NCI-H526 treated with DMSO at 0.1 percent for 48 hours (cell line): Measurements from ENCODE around the gene ZNF646.

Experiments used
- DNase-seq: peaks from one replicate; lab custom pipeline; 2025; lab: John Stamatoyannopoulos, UW

The ZNF646 gene

DNA sequence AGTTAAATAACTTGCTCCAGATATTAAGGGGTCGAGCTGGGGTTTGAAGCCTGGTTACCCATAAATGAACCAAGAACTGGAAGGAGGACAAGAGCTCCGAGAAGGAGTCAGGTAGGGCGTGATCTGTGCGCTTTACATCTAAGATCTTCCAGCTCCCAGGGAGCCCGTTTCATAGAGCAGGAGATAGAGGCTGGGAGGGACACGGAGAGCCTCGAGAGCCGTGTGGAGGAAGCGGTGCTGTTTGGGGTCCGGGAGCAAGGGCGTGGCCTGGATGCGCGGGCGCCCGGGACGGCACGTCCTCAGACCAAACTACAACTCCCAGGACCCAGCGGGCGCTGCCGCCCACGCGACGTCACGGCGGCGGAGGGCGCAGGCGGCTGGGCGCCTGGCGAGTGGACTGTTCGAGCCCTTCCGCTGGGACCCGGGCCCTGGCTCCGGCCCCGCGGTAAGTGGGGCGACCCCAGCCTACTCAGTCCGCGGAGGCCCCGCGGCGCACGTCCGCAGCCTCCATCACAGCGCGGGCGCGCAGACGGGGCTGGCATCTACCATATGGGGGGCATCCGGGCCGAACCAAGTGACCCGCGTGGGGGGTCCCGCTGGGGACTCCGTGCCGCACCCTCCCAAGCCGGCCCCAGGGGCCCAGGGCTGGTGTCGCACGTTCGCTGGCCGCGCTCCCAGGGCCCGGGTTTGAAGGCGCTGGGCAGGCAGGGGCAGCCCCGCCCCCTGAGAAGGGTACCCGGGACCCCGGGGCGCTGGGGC, 34.0 kb downstream of the ZNF646 start, which contains the start of gene BCKDK:
Gene BCKDK (plus strand): TSS at position 352 of the 759 bp plus-strand sequence. CDS start 838 bp downstream, outside the sequence.
- DNase-seq, result peak; percentile 53

DNA sequence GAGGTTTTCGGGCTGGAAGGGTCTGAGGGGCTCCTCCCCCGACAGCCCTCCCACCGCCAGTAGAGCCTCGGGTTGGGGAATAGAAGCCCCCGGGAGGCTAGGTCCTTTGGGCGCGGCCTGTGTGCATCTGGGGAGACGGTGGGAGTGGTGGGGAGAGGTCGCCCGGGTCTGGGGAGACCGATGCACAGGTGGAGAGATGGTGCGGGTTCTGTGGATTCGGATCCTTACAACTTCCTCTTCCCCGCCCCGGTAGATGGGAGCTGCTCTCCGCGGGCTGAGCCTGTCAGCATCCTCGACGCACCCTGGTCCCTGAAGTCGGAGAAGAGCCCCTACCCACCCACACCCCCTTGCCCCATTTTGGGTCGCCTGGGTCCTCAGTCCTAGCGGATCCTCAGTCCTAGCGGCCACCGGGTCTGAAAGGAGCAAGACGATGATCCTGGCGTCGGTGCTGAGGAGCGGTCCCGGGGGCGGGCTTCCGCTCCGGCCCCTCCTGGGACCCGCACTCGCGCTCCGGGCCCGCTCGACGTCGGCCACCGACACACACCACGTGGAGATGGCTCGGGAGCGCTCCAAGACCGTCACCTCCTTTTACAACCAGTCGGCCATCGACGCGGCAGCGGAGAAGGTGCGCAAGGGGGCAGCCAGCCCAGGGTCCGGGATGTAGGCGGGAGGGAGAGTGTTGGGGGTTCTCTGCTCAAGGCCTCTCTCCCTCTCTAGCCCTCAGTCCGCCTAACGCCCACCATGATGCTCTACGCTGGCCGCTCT, 34.8 kb downstream of the ZNF646 start:
- no peak for DNase-seq

DNA sequence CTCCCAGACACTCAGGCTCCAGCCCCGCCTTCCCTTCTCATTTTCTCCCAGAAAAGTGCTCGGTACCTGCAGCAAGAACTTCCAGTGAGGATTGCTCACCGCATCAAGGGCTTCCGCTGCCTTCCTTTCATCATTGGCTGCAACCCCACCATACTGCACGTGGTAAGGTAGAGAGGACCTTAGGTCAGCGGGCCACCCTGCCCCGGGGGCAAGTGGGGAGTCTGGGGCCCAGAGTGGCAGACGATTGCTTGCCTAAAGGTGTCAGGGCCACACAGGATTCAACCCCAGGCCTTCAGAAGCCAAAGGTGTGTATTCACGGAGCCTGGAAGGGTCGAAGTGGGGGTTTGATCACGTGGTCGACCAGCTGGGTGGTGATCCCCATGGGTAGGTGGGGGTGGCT, 35.4 kb downstream of the ZNF646 start:
- no peak for DNase-seq

DNA sequence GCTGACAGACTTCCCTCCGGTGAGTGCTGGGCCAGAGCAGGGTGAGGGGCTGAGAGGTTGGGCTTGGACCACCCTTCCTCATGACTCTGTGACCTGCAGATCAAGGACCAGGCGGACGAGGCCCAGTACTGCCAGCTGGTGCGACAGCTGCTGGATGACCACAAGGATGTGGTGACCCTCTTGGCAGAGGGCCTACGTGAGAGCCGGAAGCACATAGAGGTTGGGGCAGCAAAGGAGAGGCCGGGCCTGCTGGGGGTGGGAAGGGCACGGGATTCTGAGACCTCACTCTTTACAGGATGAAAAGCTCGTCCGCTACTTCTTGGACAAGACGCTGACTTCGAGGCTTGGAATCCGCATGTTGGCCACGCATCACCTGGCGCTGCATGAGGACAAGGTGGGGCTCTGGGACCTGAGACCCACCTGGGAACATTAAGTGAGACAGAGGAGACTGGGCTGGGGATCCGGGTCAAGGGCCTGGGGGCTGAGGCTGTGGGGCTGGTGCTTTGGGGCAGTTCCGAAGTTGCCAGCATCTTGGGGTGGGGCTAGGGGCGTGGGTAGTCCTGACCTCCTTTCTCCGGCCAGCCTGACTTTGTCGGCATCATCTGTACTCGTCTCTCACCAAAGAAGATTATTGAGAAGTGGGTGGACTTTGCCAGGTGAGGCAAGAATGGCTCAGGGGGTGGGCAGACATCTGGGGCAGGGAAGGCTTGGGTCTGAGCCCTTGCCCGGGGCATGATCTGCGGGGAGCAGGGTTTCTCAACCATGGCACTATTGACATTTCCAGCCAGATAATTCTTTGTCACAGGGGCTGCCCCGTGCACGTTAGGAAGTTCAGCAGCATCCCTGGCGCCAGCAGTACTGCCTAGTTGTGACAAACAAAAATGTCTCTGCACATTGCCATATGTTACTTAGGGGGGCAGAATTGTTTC, 36.1 kb downstream of the ZNF646 start:
- DNase-seq, result no peak

DNA sequence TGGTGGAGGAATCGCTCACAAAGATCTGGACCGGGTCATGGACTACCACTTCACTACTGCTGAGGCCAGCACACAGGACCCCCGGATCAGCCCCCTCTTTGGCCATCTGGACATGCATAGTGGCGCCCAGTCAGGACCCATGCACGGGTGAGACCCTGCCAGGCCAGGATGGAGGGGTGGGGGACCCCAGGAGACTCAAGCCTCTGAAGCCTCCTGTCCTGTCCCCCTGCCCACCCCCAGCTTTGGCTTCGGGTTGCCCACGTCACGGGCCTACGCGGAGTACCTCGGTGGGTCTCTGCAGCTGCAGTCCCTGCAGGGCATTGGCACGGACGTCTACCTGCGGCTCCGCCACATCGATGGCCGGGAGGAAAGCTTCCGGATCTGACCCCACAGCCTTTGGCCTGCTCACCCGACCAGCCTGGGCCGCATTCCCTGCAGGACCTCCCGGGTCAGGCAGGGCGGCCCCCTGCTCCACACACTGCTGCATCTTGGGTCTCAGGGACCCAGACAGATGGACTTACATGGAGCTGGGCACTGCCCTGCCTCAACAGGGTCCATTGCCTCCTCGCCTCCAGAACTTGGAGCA, 37.8 kb downstream of the ZNF646 start:
- DNase-seq, result no peak

DNA sequence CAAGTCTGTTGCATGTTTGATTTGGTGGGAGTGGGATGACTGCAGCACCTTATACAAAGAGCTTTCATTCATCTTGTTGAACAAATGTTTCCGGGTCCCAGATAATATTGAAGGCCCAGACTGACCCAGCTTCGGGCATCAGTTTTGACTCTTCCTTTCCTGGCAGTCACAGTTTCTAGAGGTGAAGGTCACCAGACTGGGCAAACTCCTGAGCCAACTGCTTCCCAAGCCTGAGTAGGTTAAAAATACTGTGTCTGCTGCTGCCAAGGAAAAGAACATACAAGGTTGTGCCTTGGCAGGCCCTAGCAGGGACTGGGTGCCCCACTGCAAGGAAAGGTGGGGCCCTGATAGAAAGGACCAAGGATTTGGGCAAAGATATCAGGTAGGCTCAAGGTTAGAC, 38.5 kb downstream of the ZNF646 start:
- no peak for DNase-seq

GRCh38 chr16:31113121-31114120, 39.2 kb downstream of the ZNF646 start:
- DNase-seq, result no peak

- no peak for DNase-seq
These were observed 40.2 kb downstream of the ZNF646 start for GRCh38 chr16:31114468-31114867.

GRCh38 chr16:31117384-31118222, 43.4 kb downstream of the ZNF646 start, which contains the start of gene KAT8:
TSS of gene KAT8 (plus strand) at chr16:31117664. CDS start at chr16:31117682, 18 bp downstream.
- peak; percentile 95 for DNase-seq

GRCh38 chr16:31118223-31119155, 44.3 kb downstream of the ZNF646 start:
- no peak for DNase-seq

GRCh38 chr16:31120129-31120528, 45.9 kb downstream of the ZNF646 start:
- no peak for DNase-seq

DNA sequence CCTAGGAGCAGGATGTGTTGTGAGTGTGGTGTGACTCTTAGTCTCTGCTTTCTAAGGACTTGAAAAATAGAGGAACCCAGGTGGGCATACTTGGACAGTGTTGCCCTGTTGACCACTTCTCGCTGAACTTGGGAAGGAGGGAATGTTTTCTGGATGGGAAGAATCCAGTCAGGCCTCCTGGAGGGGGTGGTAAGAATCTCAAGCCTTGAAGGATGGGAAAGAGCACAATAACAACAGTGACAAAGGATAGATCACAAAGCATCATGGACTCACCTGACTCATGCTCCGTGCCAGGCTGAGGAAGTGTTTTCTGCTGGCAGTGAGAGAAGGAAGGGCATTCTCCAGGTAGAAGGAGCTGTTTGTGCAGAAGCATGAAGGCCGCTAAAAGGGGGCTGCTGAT, 51.6 kb downstream of the ZNF646 start:
- no peak for DNase-seq

DNA sequence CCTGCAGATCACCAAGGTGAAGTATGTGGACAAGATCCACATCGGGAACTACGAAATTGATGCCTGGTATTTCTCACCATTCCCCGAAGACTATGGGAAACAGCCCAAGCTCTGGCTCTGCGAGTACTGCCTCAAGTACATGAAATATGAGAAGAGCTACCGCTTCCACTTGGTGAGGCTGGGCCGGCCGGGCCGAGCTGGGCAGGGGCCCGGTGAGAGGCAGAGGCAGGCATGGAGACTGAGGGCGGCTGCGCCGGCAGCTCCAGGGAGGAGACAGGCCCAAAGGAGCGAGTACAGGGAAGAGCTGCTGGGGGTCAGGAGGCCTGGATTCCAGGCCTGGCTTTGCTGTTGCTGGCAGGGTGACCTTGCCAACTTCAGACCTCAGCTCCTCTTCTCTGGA, 53.0 kb downstream of the ZNF646 start:
- DNase-seq, result no peak

GRCh38 chr16:31128711-31129567, 54.7 kb downstream of the ZNF646 start:
- DNase-seq, result no peak

DNA sequence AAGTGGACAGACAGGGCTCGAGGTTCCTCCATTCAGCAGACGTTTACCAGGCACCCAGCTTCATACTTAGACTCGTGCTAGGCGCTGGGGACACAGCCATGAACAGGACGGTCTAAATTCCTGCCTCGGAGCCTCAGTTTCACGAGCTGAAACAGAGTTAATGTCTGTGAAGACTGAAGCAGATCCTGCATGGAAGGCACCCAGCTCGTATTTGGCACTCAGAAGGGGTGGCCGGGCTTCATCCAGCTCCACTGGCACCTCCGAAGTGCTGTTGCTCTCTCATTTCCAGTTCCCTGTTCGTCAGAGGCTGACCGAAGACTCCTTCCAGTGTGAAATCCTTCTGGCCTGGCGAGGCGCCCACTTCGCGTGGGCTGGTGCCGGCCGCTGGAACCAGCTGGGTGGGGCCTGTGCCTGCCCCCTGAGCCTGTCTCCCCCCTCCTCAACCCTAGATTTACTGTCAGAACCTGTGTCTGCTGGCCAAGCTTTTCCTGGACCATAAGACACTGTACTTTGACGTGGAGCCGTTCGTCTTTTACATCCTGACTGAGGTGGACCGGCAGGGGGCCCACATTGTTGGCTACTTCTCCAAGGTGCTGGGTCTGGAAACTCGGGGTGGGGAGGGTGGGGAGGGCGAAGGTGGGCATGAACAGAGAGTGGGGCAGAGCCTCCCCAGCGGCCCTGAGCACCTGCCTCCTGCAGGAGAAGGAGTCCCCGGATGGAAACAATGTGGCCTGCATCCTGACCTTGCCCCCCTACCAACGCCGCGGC, 55.5 kb downstream of the ZNF646 start:
- no peak for DNase-seq

DNA sequence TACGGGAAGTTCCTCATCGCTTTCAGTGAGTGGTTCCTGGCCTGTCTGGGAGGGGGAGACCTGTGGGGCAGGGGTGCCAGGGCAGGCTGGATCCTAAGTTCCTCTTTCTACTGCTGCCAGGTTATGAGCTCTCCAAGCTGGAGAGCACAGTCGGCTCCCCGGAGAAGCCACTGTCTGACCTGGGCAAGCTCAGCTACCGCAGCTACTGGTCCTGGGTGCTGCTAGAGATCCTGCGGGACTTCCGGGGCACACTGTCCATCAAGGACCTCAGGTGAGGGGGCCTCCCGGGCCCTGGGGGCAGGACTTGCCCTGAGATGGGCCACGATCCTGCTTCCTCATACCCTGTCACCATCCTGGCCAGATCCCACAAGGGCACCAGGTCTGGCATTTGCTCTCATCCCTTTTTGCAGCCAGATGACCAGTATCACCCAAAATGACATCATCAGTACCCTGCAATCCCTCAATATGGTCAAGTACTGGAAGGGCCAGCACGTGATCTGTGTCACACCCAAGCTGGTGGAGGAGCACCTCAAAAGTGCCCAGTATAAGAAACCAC, 56.2 kb downstream of the ZNF646 start:
- DNase-seq, result no peak
